Suprapubic skin (tissue), 3 donors: ENCODE measurements around the gene ELL.

Experiments
- EP300 ChIP-seq: sonication (generic); formaldehyde crosslinking; IDR thresholded peaks from one replicate; pipeline ENCODE4 v1.6.1; 2017; ENCODE audit warnings: antibody characterized with exemption
- POLR2A ChIP-seq, 2 donors: fragments of 450-650 bp; IDR thresholded peaks; one replicate each; pipeline ENCODE4 v1.6.1; 2017; ENCODE audit warnings: antibody characterized with exemption in 2 of 2, mild to moderate bottlenecking in 2 of 2, moderate library complexity in 2 of 2
- TF ChIP-seq, protein P1 (sequence below), 2 donors: fragments of 200-600 bp in 1 of 2; fragments of 450-650 bp in 1 of 2; sonication (generic) in 1 of 2; IDR thresholded peaks; one replicate each; pipeline ENCODE4 v1.5.1; 2016 to 2019; ENCODE audit warnings: antibody characterized with exemption in 2 of 2, mild to moderate bottlenecking in 1 of 2, moderate library complexity in 1 of 2

DNA sequence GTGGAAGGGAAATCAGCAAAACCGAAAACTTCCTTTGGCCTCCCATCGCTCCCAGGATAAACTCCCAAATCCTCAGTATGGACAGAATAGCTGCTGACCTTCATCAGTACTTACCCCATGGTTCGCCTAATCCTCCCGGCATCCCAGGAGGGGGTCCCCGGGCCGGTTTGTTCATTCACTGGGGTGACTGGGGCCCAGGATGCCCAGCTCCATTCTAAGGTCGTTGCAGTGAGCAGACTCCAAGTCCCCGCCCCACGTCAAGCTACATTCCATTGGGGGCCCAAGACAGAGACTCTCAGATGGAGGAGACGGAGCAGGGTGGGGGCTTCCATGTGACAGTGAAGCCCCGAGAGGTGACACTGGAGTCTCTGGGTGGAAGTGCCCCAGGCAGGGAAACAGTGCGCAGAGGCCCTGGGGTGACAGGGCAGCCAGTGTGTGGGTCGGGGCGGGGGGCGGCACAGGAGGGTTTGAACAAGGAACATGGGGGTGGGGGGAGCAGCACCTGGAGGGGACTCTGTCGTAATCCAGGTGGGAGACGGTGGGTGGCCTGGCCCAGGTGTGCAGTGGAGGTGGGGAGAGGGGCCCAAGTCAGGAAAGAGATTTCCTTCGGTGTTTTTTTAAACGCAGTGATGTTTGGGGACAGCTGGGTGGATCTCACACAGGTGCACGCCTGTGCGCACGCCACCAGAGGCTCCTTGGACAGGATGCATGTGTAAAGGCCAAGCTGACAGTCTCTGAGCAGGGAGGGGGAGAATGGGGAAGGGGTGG is 97.6 kb downstream of the ELL start:
- TF ChIP-seq, protein P1, sequence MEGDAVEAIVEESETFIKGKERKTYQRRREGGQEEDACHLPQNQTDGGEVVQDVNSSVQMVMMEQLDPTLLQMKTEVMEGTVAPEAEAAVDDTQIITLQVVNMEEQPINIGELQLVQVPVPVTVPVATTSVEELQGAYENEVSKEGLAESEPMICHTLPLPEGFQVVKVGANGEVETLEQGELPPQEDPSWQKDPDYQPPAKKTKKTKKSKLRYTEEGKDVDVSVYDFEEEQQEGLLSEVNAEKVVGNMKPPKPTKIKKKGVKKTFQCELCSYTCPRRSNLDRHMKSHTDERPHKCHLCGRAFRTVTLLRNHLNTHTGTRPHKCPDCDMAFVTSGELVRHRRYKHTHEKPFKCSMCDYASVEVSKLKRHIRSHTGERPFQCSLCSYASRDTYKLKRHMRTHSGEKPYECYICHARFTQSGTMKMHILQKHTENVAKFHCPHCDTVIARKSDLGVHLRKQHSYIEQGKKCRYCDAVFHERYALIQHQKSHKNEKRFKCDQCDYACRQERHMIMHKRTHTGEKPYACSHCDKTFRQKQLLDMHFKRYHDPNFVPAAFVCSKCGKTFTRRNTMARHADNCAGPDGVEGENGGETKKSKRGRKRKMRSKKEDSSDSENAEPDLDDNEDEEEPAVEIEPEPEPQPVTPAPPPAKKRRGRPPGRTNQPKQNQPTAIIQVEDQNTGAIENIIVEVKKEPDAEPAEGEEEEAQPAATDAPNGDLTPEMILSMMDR (IDR thresholded peaks at IDR 0.05), result no peak
- no peak for TF ChIP-seq POLR2A (IDR thresholded peaks at IDR 0.05)
- no peak for TF ChIP-seq EP300
